Peyer's patch (tissue), 4 donors: ENCODE data around the gene CX3CL1.

Source experiments
- CTCF ChIP-seq, 6 experiments: fragments of 450-650 bp in 4 of 6; fragments of 200-600 bp in 2 of 6; sonication (generic) in 1 of 6; IDR thresholded peaks; one replicate each; pipeline ENCODE4 v1.5.1; 2017 to 2019; ENCODE audit warnings: antibody characterized with exemption in 6 of 6, mild to moderate bottlenecking in 3 of 6, moderate library complexity in 1 of 6
- POLR2A ChIP-seq, 2 donors: fragments of 450-650 bp; IDR thresholded peaks; one replicate each; pipeline ENCODE4 v1.5.1; 2017; ENCODE audit warnings: antibody characterized with exemption in 2 of 2, mild to moderate bottlenecking in 2 of 2, moderate library complexity in 2 of 2

- TF ChIP-seq CTCF (IDR thresholded peaks at IDR 0.05) (no peak), POLR2A (IDR thresholded peaks at IDR 0.05) (no peak)
Observed at GRCh38 chr16:57374067-57374534, 1.8 kb downstream of the CX3CL1 start.
